ENCODE results near the gene CDK7. TPM values are rescaled to one million over a fixed set of nuclear protein-coding genes. Genes with fewer than 3 reads are reported as not detected.
"Not testable (repeated sequence)": the region's sequence is repeated elsewhere in the genome, so short reads cannot be mapped to it uniquely, and the experiment has no call there.

CDK7 gene
- polyA plus RNA-seq, 1 donor (not counting 4 experiments of a cell fraction or from before 2014, with no cell fraction given) = 80.5 TPM

GRCh38 chr5:69219939-69220338 is 14.7 kb upstream of the CDK7 start:
- Histone ChIP-seq H3K9me1 (ENCODE audit: control insufficient read depth, extremely low read depth, insufficient read depth, low read length) (no peaks in the 10 kb centered on the region), H3K4me2 (ENCODE audit: control insufficient read depth, extremely low read depth, insufficient read depth, low read depth, low read length) (no peak overlapping the region), H3K27me3 (ENCODE audit: control insufficient read depth, extremely low read depth, insufficient read depth, low read length) (no peaks in the 10 kb centered on the region), H3K4me1 (ENCODE audit: control insufficient read depth, extremely low read depth, insufficient read depth, low read length) (peaks cover 10% of the 10 kb centered on the region), H3K4me3 (ENCODE audit: control insufficient read depth in 2 of 3, extremely low read depth in 1 of 3, insufficient read depth in 2 of 3, low read depth in 1 of 3, low read length in 3 of 3) (no peak overlapping the region), H3K36me3 (ENCODE audit: control insufficient read depth in 2 of 2, extremely low read depth in 1 of 2, insufficient read depth in 2 of 2, low read length in 2 of 2) (no peaks in the 10 kb centered on the region), H3K27ac (ENCODE audit: control insufficient read depth, insufficient read depth, low read length) (no peak overlapping the region), H3K9me3 (ENCODE audit: control insufficient read depth, low read depth, low read length) (no peaks in the 10 kb centered on the region), H2AFZ (ENCODE audit: control insufficient read depth, low read length) (no peak overlapping the region), H3K9ac (ENCODE audit: control insufficient read depth, extremely low read depth, insufficient read depth, low read length) (no peak overlapping the region), H4K20me1 (ENCODE audit: control insufficient read depth, extremely low read depth, insufficient read depth, low read length) (no peaks in the 10 kb centered on the region), H3K79me2 (ENCODE audit: control insufficient read depth, insufficient read depth, low read length) (peaks cover 35% of the 10 kb centered on the region)
- FAIRE-seq (no peak), DNase-seq (ENCODE audit: low read depth, low spot score) (no peak)
- TF ChIP-seq EZH2 (IDR thresholded peaks at IDR 0.05; ENCODE audit: low read length) (no peak), CTCF (optimal IDR thresholded peaks at IDR 0.05 in 1 of 3, IDR thresholded peaks at IDR 0.05 in 1 of 3, conservative IDR thresholded peaks at IDR 0.05 in 1 of 3; ENCODE audit: extremely low read depth in 1 of 3, insufficient read depth in 2 of 3, low read length in 3 of 3) (no peak)
- dilution Hi-C loops (cut with MboI; ENCODE audit: extremely low pct_ligation_motif_present, low sequenced_read_pairs) = no loop called here

DNA sequence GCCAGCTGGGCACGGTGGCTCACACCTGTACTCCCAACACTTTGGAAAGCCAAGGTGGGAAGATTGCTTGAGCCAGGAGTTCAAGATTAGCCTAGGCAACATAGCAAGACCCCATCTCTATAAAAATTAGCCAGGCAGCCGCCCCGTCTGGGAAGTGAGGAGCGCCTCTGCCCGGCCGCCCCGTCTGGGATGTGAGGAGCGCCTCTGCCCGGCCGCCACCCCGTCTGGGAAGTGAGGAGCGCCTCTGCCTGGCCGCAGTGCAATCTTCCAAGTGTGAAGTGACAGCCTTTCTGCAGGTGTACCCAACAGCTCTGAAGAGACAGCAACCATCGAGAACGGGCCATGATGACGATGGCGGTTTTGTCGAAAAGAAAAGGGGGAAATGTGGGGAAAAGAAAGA is 14.3 kb upstream of the CDK7 start:
- H3K4me3 ChIP-seq (ENCODE audit: control insufficient read depth in 2 of 3, extremely low read depth in 1 of 3, insufficient read depth in 2 of 3, low read depth in 1 of 3, low read length in 3 of 3); H3K27me3 ChIP-seq (ENCODE audit: control insufficient read depth, extremely low read depth, insufficient read depth, low read length); DNase-seq (ENCODE audit: low read depth, low spot score); H3K4me2 ChIP-seq (ENCODE audit: control insufficient read depth, extremely low read depth, insufficient read depth, low read depth, low read length); H3K9ac ChIP-seq (ENCODE audit: control insufficient read depth, extremely low read depth, insufficient read depth, low read length); H4K20me1 ChIP-seq (ENCODE audit: control insufficient read depth, extremely low read depth, insufficient read depth, low read length); dilution Hi-C loops (cut with MboI; ENCODE audit: extremely low pct_ligation_motif_present, low sequenced_read_pairs); H3K36me3 ChIP-seq (ENCODE audit: control insufficient read depth in 2 of 2, extremely low read depth in 1 of 2, insufficient read depth in 2 of 2, low read length in 2 of 2); H3K27ac ChIP-seq (ENCODE audit: control insufficient read depth, insufficient read depth, low read length); FAIRE-seq; H3K9me1 ChIP-seq (ENCODE audit: control insufficient read depth, extremely low read depth, insufficient read depth, low read length); H3K9me3 ChIP-seq (ENCODE audit: control insufficient read depth, low read depth, low read length); H2AFZ ChIP-seq (ENCODE audit: control insufficient read depth, low read length): not testable (repeated sequence)
- H3K4me1 ChIP-seq (ENCODE audit: control insufficient read depth, extremely low read depth, insufficient read depth, low read length) = peaks cover 10% of the 10 kb centered on the region
- peaks cover 35% of the 10 kb centered on the region for H3K79me2 ChIP-seq (ENCODE audit: control insufficient read depth, insufficient read depth, low read length)

GRCh38 chr5:69220833-69221232 is 13.9 kb upstream of the CDK7 start:
- H3K4me3 ChIP-seq (ENCODE audit: control insufficient read depth in 2 of 3, extremely low read depth in 1 of 3, insufficient read depth in 2 of 3, low read depth in 1 of 3, low read length in 3 of 3); H3K9me3 ChIP-seq (ENCODE audit: control insufficient read depth, low read depth, low read length); H2AFZ ChIP-seq (ENCODE audit: control insufficient read depth, low read length); H4K20me1 ChIP-seq (ENCODE audit: control insufficient read depth, extremely low read depth, insufficient read depth, low read length); H3K36me3 ChIP-seq (ENCODE audit: control insufficient read depth in 2 of 2, extremely low read depth in 1 of 2, insufficient read depth in 2 of 2, low read length in 2 of 2); H3K4me2 ChIP-seq (ENCODE audit: control insufficient read depth, extremely low read depth, insufficient read depth, low read depth, low read length); FAIRE-seq; H3K9me1 ChIP-seq (ENCODE audit: control insufficient read depth, extremely low read depth, insufficient read depth, low read length); H3K27me3 ChIP-seq (ENCODE audit: control insufficient read depth, extremely low read depth, insufficient read depth, low read length); H3K9ac ChIP-seq (ENCODE audit: control insufficient read depth, extremely low read depth, insufficient read depth, low read length); H3K27ac ChIP-seq (ENCODE audit: control insufficient read depth, insufficient read depth, low read length); DNase-seq (ENCODE audit: low read depth, low spot score); dilution Hi-C loops (cut with MboI; ENCODE audit: extremely low pct_ligation_motif_present, low sequenced_read_pairs): not testable (repeated sequence)
- H3K79me2 ChIP-seq (ENCODE audit: control insufficient read depth, insufficient read depth, low read length) = peaks cover 35% of the 10 kb centered on the region
- H3K4me1 ChIP-seq (ENCODE audit: control insufficient read depth, extremely low read depth, insufficient read depth, low read length) = peaks cover 10% of the 10 kb centered on the region
